Endothelial cell of umbilical vein (primary cell): ENCODE measurements around the gene TRAIP. TPM values are rescaled to one million over a fixed set of nuclear protein-coding genes. Genes with fewer than 3 reads are reported as not detected.

Experiments
- BruUV-seq: library from RNA; stranded (reverse); fragments of 400-500 nt; replicated peaks from 2 replicates; lab custom pipeline; 2021; lab: Mats Ljungman, UMichigan
- CTCF ChIA-PET: fragments of 300-600, 350-600 bp; sonication (Branson Sonifier 250); formaldehyde crosslinking; loops from one replicate; lab custom pipeline; 2021; ENCODE audit warnings: antibody characterized with exemption, inconsistent platforms; lab: Charles Lee
- POLR2A ChIA-PET: fragments of 300-600, 350-600 bp; sonication (Branson Sonifier 250); formaldehyde crosslinking; loops from one replicate; lab custom pipeline; 2021; ENCODE audit warnings: antibody characterized with exemption, inconsistent platforms; lab: Charles Lee
- DNase-seq: peaks from one replicate; pipeline ENCODE4 v3.0.0-alpha.2; 2011; ENCODE audit warnings: low read depth, low spot score
- FAIRE-seq: peaks from 2 replicates; lab custom pipeline; 2011; peaks lifted over from hg19 to GRCh38; lab: Jason Lieb, UNC
- H2AFZ ChIP-seq: 2 replicates; pipeline ENCODE4 v1.6.0; 2012; ENCODE audit warnings: low read depth, low read length, control low read depth, inconsistent platforms
- H3K27ac ChIP-seq: 2 replicates; pipeline ENCODE4 v1.5.1; 2011; ENCODE audit warnings: low read depth, mild to moderate bottlenecking, control low read depth, low read length, moderate library complexity; ENCODE audit not compliant: insufficient read depth
- H3K27me3 ChIP-seq, 2 experiments: 2 replicates each; pipeline versions ENCODE4 v1.6.0 to v1.6.1; 2011; ENCODE audit warnings: low read length in 2 of 2, mixed read lengths in 1 of 2; ENCODE audit not compliant: control insufficient read depth in 2 of 2, insufficient read depth in 2 of 2
- H3K36me3 ChIP-seq, 2 experiments: 2 replicates in 1 of 2; 3 replicates in 1 of 2; pipeline ENCODE4 v1.5.1; 2011; ENCODE audit warnings: low read length in 2 of 2, mild to moderate bottlenecking in 1 of 2, moderate library complexity in 1 of 2; ENCODE audit not compliant: control insufficient read depth in 2 of 2, insufficient read depth in 2 of 2; ENCODE audit errors: extremely low read depth in 1 of 2
- H3K4me1 ChIP-seq: 3 replicates; pipeline ENCODE4 v1.5.1; 2011; ENCODE audit warnings: mild to moderate bottlenecking, low read length; ENCODE audit not compliant: control insufficient read depth, insufficient read depth; ENCODE audit errors: extremely low read depth
- H3K4me2 ChIP-seq: 2 replicates; pipeline ENCODE4 v1.6.1; 2011; ENCODE audit warnings: low read length, control low read depth, mixed read lengths; ENCODE audit not compliant: insufficient read depth
- H3K4me3 ChIP-seq, 3 experiments: fragments of 200-600 bp in 1 of 3; sonication (generic), shearing (Covaris generic) in 1 of 3; replicated peaks in 1 of 3; 2 replicates each; pipeline ENCODE4 v1.5.1; 2011 to 2016; ENCODE audit warnings: control low read depth in 3 of 3, low read length in 3 of 3, mild to moderate bottlenecking in 2 of 3, inconsistent platforms in 1 of 3, low read depth in 1 of 3, moderate library complexity in 1 of 3; ENCODE audit not compliant: insufficient read depth in 1 of 3
- H3K79me2 ChIP-seq: 2 replicates; pipeline ENCODE4 v1.6.0; 2012; ENCODE audit warnings: low read length, inconsistent platforms; ENCODE audit not compliant: control insufficient read depth, insufficient read depth
- H3K9ac ChIP-seq: replicated peaks from 2 replicates; pipeline ENCODE3; 2011; ENCODE audit warnings: low read length, control low read depth; ENCODE audit not compliant: insufficient read depth; ENCODE audit errors: extremely low read depth
- H3K9me1 ChIP-seq: replicated peaks from 3 replicates; pipeline ENCODE4 v1.6.0; 2011; ENCODE audit warnings: mild to moderate bottlenecking, low read length; ENCODE audit not compliant: control insufficient read depth, insufficient read depth; ENCODE audit errors: extremely low read depth
- H3K9me3 ChIP-seq: replicated peaks from 2 replicates; pipeline ENCODE4 v1.5.1; 2012; ENCODE audit warnings: low read length, inconsistent platforms; ENCODE audit not compliant: control insufficient read depth, insufficient read depth
- H4K20me1 ChIP-seq: replicated peaks from 2 replicates; pipeline ENCODE3; 2011; ENCODE audit warnings: mild to moderate bottlenecking, low read length; ENCODE audit not compliant: control insufficient read depth, insufficient read depth; ENCODE audit errors: extremely low read depth
- EZH2 ChIP-seq: IDR thresholded peaks from 2 replicates; pipeline ENCODE4 v1.6.1; 2012; ENCODE audit warnings: borderline replicate concordance, low read depth, mild to moderate bottlenecking, moderate library complexity, low read length, inconsistent platforms; ENCODE audit not compliant: severe bottlenecking
- FOS ChIP-seq: IDR thresholded peaks from 2 replicates; pipeline ENCODE4 v1.6.1; 2011; ENCODE audit warnings: mild to moderate bottlenecking, low read length, moderate library complexity, borderline replicate concordance; ENCODE audit not compliant: insufficient read depth
- GATA2 ChIP-seq: IDR thresholded peaks from 2 replicates; pipeline ENCODE4 v1.7.0; 2011; ENCODE audit warnings: low read depth, mild to moderate bottlenecking, moderate library complexity, mixed read lengths, low read length; ENCODE audit not compliant: insufficient read length, insufficient read depth
- JUN ChIP-seq: IDR thresholded peaks from 2 replicates; pipeline ENCODE4 v1.6.1; 2011; ENCODE audit warnings: borderline replicate concordance, low read depth; ENCODE audit not compliant: insufficient read length, insufficient read depth
- MAX ChIP-seq: IDR thresholded peaks from 2 replicates; pipeline ENCODE4 v1.6.1; 2011; ENCODE audit not compliant: insufficient read depth, insufficient read length
- MYC ChIP-seq: IDR thresholded peaks from one replicate; pipeline ENCODE4 v1.6.1; 2011; ENCODE audit warnings: mild to moderate bottlenecking, low read depth, low read length
- POLR2A ChIP-seq: IDR thresholded peaks from 2 replicates; pipeline ENCODE4 v1.6.1; 2012; ENCODE audit warnings: low read depth, mild to moderate bottlenecking, control low read depth, low read length
- POLR2AphosphoS5 ChIP-seq: IDR thresholded peaks from 2 replicates; pipeline ENCODE4 v1.6.1; 2012; ENCODE audit warnings: low read depth, mild to moderate bottlenecking, control low read depth, low read length, moderate library complexity; ENCODE audit not compliant: insufficient read depth
- dilution Hi-C: fragments of 300-500 bp; cut with MboI; formaldehyde crosslinking; loops from one replicate; pipeline ENCODE4 v1.15.0; 2019; ENCODE audit warnings: low sequenced_read_pairs; ENCODE audit not compliant: extremely low pct_ligation_motif_present
- intact Hi-C: fragments of 100-400 bp; cut with micrococcal nuclease; formaldehyde crosslinking; loops from one replicate; pipeline ENCODE4 v1.10.0; 2022
- polyA plus RNA-seq, 4 experiments: library from polyadenylated mRNA; depleted of rRNA in 3 of 4; stranded (reverse) in 3 of 4; unstranded in 1 of 4; fragments of >200 nt; gene quantifications; 2 replicates each; pipeline versions ENCODE4 v1.2.1 to v1.2.3, GENCODE V29; 2011 to 2012; ENCODE audit warnings: missing spikeins in 1 of 4
- total RNA-seq: library from RNA; stranded (reverse); gene quantifications from 2 replicates; pipeline ENCODE4 v1.2.3, GENCODE V29; 2021
- TF ChIP-seq, protein P1 (sequence below), 2 donors: IDR thresholded peaks; 1 replicate in 1 of 2; 2 replicates in 1 of 2; pipeline ENCODE4 v1.5.1; 2011; ENCODE audit warnings: low read length in 2 of 2, mild to moderate bottlenecking in 2 of 2, moderate library complexity in 2 of 2, control low read depth in 1 of 2, inconsistent platforms in 1 of 2, low read depth in 1 of 2; ENCODE audit not compliant: insufficient read depth in 1 of 2; ENCODE audit errors: extremely low read depth in 1 of 2

The TRAIP gene
- total and polyA plus RNA-seq, 2 donors (not counting 3 experiments of a cell fraction or from before 2014, with no cell fraction given) = 9.5 to 13.4 TPM

GRCh38 chr3:49791571-49791970 is 64.8 kb downstream of the TRAIP start:
- H3K27me3 ChIP-seq = no peaks in the 10 kb centered on the region
- BruUV-seq = no TSS peak
- no peak overlapping the region for H3K27ac ChIP-seq
- no peak for DNase-seq
- no peaks in the 10 kb centered on the region for H3K9me3 ChIP-seq
- no peak overlapping the region for H3K4me3 ChIP-seq
- H3K9me1 ChIP-seq = no peaks in the 10 kb centered on the region
- peaks cover 9% of the 10 kb centered on the region for H3K4me1 ChIP-seq
- TF ChIP-seq POLR2A (no peak), FOS (no peak), JUN (no peak), POLR2AphosphoS5 (no peak), MAX (no peak), MYC (no peak), EZH2 (no peak), GATA2 (no peak)
- TF ChIP-seq, protein P1, sequence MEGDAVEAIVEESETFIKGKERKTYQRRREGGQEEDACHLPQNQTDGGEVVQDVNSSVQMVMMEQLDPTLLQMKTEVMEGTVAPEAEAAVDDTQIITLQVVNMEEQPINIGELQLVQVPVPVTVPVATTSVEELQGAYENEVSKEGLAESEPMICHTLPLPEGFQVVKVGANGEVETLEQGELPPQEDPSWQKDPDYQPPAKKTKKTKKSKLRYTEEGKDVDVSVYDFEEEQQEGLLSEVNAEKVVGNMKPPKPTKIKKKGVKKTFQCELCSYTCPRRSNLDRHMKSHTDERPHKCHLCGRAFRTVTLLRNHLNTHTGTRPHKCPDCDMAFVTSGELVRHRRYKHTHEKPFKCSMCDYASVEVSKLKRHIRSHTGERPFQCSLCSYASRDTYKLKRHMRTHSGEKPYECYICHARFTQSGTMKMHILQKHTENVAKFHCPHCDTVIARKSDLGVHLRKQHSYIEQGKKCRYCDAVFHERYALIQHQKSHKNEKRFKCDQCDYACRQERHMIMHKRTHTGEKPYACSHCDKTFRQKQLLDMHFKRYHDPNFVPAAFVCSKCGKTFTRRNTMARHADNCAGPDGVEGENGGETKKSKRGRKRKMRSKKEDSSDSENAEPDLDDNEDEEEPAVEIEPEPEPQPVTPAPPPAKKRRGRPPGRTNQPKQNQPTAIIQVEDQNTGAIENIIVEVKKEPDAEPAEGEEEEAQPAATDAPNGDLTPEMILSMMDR (IDR thresholded peaks at IDR 0.05; ENCODE audit: extremely low read depth in 1 of 2, insufficient read depth in 1 of 2, low read depth in 1 of 2, low read length in 2 of 2) = no peak
- dilution Hi-C loops (no loop called here), intact Hi-C loops (no loop called here)
- ChIA-PET CTCF (no interaction called here), POLR2A (no interaction called here)
- no peaks in the 10 kb centered on the region for H4K20me1 ChIP-seq
- no peak overlapping the region for H2AFZ ChIP-seq
- FAIRE-seq = no peak
- H3K4me2 ChIP-seq = no peak overlapping the region
- H3K79me2 ChIP-seq = no peaks in the 10 kb centered on the region
- no peak overlapping the region for H3K9ac ChIP-seq
- no peaks in the 10 kb centered on the region for H3K36me3 ChIP-seq
